GM13977 (cell line): Measurements from ENCODE around the gene POU3F3.
A peak's percentile ranks its signal among the peaks of the same experiment; 100 is the strongest.

Experiments
- DNase-seq: peaks from one replicate; pipeline ENCODE4 v3.0.0; 2012; ENCODE audit warnings: low spot score
- in situ Hi-C: fragments of 300-500 bp; cut with MboI; formaldehyde crosslinking; loops from one replicate; pipeline ENCODE4 v1.12.0; 2022; ENCODE audit warnings: low sequenced_read_pairs, low pct_unique_long_range_greater_than_20kb, mixed read lengths, inconsistent platforms; ENCODE audit not compliant: unreplicated experiment
- TF ChIP-seq, protein P1 (sequence below): IDR thresholded peaks from 2 replicates; pipeline ENCODE4 v1.5.1; 2012; ENCODE audit warnings: mild to moderate bottlenecking, control low read depth; ENCODE audit not compliant: insufficient read depth; ENCODE audit errors: extremely low read depth, missing control alignments

Gene POU3F3

DNA sequence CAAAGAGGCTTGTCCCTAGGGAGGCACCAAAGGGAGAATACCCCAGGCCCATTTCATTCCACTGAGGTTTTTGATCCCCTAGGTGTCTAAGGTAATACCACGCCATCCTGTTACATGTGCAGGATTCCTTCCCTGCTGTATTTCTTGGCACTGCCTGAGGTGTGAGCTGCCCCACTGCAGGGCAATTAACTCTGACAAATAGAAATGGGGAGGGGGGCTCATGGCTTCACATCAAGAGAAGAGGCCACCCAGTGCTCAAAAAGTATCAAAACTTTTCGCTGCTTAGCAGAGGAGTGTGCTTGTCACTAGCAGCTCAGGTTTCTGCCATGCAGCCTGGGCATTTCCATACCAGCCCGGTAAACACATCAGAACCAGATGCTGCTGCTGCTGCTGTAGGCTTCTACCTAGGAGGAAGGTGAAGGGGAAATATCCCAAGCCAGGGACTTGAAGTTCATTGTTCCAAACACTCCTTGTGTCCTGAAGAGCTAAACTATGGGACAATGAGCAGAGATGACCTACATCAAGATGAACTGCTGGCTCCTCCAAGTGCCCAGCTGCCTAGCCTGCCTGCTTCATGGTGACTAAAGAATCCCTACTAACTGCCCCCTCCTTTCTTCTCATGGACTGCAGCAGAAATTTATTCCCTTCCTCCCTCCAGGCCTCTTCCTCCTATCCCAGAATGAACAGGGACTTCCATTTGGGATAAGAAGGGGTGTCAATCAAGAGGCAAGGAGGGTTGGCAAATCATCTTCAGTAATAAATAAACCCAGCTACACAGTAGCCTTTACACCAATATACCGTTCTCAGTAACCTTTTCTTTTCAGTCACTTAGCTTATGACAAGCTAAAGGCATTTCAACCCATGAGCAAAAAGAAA, 16.4 kb downstream of the POU3F3 start:
- in situ Hi-C loops: loop anchor here (25.0 kb wide), 1 partner anchor 1708 kb away; no protein-coding TSS in a partner anchor
- DNase-seq: no peak
- TF ChIP-seq, protein P1, sequence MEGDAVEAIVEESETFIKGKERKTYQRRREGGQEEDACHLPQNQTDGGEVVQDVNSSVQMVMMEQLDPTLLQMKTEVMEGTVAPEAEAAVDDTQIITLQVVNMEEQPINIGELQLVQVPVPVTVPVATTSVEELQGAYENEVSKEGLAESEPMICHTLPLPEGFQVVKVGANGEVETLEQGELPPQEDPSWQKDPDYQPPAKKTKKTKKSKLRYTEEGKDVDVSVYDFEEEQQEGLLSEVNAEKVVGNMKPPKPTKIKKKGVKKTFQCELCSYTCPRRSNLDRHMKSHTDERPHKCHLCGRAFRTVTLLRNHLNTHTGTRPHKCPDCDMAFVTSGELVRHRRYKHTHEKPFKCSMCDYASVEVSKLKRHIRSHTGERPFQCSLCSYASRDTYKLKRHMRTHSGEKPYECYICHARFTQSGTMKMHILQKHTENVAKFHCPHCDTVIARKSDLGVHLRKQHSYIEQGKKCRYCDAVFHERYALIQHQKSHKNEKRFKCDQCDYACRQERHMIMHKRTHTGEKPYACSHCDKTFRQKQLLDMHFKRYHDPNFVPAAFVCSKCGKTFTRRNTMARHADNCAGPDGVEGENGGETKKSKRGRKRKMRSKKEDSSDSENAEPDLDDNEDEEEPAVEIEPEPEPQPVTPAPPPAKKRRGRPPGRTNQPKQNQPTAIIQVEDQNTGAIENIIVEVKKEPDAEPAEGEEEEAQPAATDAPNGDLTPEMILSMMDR: no peak

DNA sequence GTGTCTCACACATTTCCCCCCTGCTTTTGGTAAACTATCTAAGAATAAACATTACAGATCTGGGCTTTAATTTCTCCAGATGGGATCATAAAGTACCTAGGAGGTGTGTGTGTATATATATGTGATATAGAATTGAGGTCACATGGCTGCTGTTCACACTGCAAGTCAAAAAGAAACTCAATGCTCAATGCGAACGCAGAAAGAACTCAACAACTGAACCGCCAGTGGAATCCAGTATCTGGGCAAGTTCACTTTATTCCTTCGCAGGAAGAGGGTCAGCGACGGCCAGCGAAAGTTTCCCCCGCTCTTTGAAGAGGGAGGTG, 17.7 kb downstream of the POU3F3 start:
- TF ChIP-seq, protein P1: no peak
- peak; percentile 46 for DNase-seq
- in situ Hi-C loops: loop anchor here (25.0 kb wide), 1 partner anchor 1709 kb away; no protein-coding TSS in a partner anchor

DNA sequence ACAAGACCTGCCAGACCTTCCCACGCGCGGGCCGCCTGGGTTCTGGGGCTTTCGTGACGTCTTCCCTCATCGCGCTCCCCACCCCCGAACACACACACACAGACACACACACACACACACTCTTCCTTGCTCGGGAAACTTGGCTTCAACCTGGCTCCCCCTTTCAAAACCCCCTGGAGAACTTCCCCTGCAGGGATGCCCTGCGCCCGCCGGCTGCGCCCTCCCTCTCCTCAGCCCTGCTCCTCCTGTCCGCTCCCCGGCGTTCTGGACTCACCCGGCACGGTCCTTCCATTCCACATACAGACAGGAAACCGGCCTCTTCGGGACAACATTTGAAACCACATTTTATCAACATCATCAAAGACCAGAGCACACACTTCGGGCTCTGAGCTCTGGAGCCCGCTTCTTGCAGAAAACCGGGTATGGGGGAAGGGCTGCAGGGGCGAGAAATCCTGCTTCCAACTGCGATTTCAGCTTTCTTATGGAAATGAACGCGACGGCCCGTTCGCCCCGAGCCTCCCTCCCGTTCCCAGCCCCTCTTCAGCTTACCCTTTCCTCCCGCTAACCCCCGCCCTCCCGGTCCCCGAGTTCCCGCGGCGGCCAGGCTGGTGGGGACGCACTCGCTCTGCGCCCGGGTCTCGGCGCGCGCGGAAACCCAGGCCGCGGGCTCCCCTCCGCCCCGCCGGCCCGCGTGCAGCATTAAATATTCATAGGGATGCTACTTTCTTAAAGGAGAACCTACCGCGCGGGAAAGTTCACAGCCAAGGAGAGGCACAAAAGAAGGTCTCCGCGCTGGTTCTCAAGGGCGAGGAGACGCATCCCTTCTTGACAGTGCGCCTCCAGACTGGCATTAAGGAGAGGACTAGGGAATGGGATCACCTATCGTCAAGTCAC, 18.3 kb downstream of the POU3F3 start:
- in situ Hi-C loops: loop anchor here (25.0 kb wide), 1 partner anchor 1710 kb away; no protein-coding TSS in a partner anchor

DNA sequence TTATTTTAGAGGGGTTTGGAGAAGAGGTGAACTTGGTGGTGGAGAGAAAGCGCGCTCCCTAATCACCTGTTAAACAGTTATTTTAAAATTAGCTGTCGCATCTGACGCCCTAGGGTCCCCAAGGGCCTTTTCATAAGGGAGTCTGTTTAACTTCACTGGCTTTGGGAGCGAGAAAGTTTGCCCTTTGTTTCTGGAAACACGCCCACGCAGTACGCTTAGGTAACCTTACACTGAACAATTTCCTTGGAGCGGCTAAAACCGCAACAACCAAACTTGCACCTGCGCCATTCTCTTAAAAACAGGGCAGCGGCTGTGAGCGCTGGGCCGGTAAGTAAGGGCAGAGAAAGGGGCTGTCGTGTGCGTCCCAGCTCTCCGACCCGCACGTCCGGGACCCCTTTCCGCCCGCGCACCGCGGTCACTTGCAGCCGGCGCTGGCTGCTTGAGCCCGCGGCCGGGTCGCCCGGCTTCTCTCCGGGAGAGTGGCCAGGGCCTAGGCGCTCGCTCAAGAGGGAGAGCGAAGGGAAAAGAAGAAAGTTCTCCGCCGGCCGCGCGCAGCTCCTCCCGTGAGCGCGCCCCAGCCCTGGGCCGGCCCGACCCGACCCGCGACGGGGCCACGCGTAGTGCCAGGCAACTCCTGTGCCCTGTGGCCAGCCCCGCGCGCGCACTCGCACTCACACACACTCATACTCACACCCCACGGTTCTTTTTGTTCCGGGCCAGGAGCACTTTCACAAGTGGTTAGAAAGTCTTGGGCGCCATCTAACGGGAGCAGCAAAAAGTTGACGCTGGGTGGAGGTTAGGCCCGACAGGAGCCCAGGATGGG, 19.2 kb downstream of the POU3F3 start:
- peak; percentile 87 for DNase-seq
- in situ Hi-C loops: loop anchor here (25.0 kb wide), 1 partner anchor 1711 kb away; no protein-coding TSS in a partner anchor
- TF ChIP-seq, protein P1: peak; percentile 73

More for the DNA sequence above, 18.3 kb downstream of the POU3F3 start:
- TF ChIP-seq, protein P1: no peak
- DNase-seq: peak; percentile 34

DNA sequence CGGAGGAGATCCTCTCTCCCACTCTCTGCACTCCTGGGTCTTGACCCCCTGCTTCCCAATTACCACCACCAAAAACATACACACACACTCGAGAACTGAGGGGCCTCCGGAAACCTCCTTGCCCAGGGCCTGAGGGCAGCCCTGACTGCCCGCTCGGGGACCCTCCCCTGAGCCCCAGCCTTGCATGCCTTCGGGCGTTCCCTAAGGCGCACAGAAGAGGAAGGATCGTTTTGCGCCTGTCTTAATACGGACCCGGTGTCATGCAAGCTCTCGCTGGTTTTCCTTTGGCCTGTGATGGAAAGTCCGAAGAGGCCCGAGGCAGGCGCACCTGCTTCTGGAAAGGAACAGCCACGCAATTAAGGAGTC, 19.8 kb downstream of the POU3F3 start:
- TF ChIP-seq, protein P1: no peak
- in situ Hi-C loops: loop anchor here (25.0 kb wide), 1 partner anchor 1711 kb away; no protein-coding TSS in a partner anchor
- no peak for DNase-seq

DNA sequence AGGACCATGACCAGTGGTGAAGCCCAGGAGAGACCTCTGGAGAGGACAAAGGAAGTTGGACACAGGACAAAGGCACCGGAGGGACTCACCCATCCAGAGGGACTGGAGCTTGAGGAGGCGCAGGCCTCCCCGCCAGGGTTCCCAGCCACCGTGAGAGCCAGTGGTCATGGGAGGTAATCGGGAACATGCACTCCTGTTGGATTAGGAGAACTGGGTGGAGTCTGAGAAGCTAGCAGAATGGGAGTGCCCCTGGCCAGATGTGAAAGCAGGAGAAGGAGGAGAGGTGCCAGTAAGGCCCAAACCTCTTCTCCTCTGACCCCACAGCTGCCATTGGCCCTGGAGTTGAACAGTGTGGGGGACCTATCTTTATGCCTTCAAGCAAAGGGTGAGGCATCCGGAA, 20.3 kb downstream of the POU3F3 start:
- in situ Hi-C loops: loop anchor here (25.0 kb wide), 1 partner anchor 1712 kb away; no protein-coding TSS in a partner anchor
- TF ChIP-seq, protein P1: no peak
- peak; percentile 12 for DNase-seq
